ENCODE data around the gene ARSG. TPM values are rescaled to one million over a fixed set of nuclear protein-coding genes. Genes with fewer than 3 reads are reported as not detected.

ARSG gene
- total RNA-seq, 3 donors from 2014 or later: 9.3 to 14.8 (median 9.5) TPM

- no peaks in the 10 kb centered on the region for H3K9me3 ChIP-seq
- no peak for TF ChIP-seq CTCF (IDR thresholded peaks at IDR 0.05)
- no peak for TF ChIP-seq POLR2A (IDR thresholded peaks at IDR 0.05)
- no peak for TF ChIP-seq POLR2AphosphoS5 (IDR thresholded peaks at IDR 0.05)
- H3K27me3 ChIP-seq: peaks cover 0 to 24% of the 10 kb centered on the region in 2 donors
- H3K36me3 ChIP-seq: no peaks in the 10 kb centered on the region
- no peak for DNase-seq (ENCODE audit: low spot score in 2 of 2)
- no peak overlapping the region for H3K4me3 ChIP-seq
- H3K4me1 ChIP-seq: peaks cover 0 to 5% of the 10 kb centered on the region in 2 donors
- H3K27ac ChIP-seq: no peak overlapping the region
- intact Hi-C loops (cut with DNase I; ENCODE audit: low total_unique reads): no loop called here
Measured at GRCh38 chr17:68289473-68289872, 1.8 kb upstream of the ARSG start.

GRCh38 chr17:68289936-68290267 lies 1.4 kb upstream of the ARSG start:
- Histone ChIP-seq H3K4me3 (peak overlapping the region; percentile 54 to 93 (median 61)), H3K36me3 (no peaks in the 10 kb centered on the region), H3K27ac (peak overlapping the region in 1 of 2 donors; percentile 92), H3K9me3 (no peaks in the 10 kb centered on the region), H3K27me3 (peaks cover 0 to 26% of the 10 kb centered on the region in 2 donors), H3K4me1 (peaks cover 0 to 5% of the 10 kb centered on the region in 2 donors)
- no peak for DNase-seq (ENCODE audit: low spot score in 2 of 2)
- TF ChIP-seq CTCF (IDR thresholded peaks at IDR 0.05) (no peak), POLR2A (IDR thresholded peaks at IDR 0.05) (no peak), POLR2AphosphoS5 (IDR thresholded peaks at IDR 0.05) (no peak)
- intact Hi-C loops (cut with DNase I; ENCODE audit: low total_unique reads): no loop called here

GRCh38 chr17:68290268-68290954 lies 884 bp upstream of the ARSG start:
- TF ChIP-seq CTCF (IDR thresholded peaks at IDR 0.05) (no peak), POLR2A (IDR thresholded peaks at IDR 0.05) (no peak), POLR2AphosphoS5 (IDR thresholded peaks at IDR 0.05) (no peak)
- peak overlapping the region; percentile 64 to 92 for H3K27ac ChIP-seq
- peaks cover 0 to 5% of the 10 kb centered on the region in 2 donors for H3K4me1 ChIP-seq
- peak overlapping the region; percentile 54 to 93 (median 61) for H3K4me3 ChIP-seq
- no peaks in the 10 kb centered on the region for H3K36me3 ChIP-seq
- intact Hi-C loops (cut with DNase I; ENCODE audit: low total_unique reads): no loop called here
- peaks cover 0 to 26% of the 10 kb centered on the region in 2 donors for H3K27me3 ChIP-seq
- H3K9me3 ChIP-seq: no peaks in the 10 kb centered on the region
- no peak for DNase-seq (ENCODE audit: low spot score in 2 of 2)

- TF ChIP-seq POLR2A (IDR thresholded peaks at IDR 0.05) (peak; percentile 30), POLR2AphosphoS5 (IDR thresholded peaks at IDR 0.05) (peak in 2 of 3 donors; percentile 29 to 54), CTCF (IDR thresholded peaks at IDR 0.05) (no peak)
- H3K9me3 ChIP-seq: no peaks in the 10 kb centered on the region
- H3K27me3 ChIP-seq: peaks cover 0 to 26% of the 10 kb centered on the region in 2 donors
- peak; percentile 65 to 80 for DNase-seq (ENCODE audit: low spot score in 2 of 2)
- H3K27ac ChIP-seq: peak overlapping the region; percentile 64 to 92
- intact Hi-C loops (cut with DNase I; ENCODE audit: low total_unique reads): no loop called here
- peak overlapping the region; percentile 54 to 93 (median 61) for H3K4me3 ChIP-seq
- no peaks in the 10 kb centered on the region for H3K36me3 ChIP-seq
- peaks cover 0 to 5% of the 10 kb centered on the region in 2 donors for H3K4me1 ChIP-seq
Measured at GRCh38 chr17:68291836-68292688, 767 bp downstream of the ARSG start.

- intact Hi-C loops (cut with DNase I; ENCODE audit: low total_unique reads): no loop called here
- H3K9me3 ChIP-seq: no peaks in the 10 kb centered on the region
- H3K27ac ChIP-seq: peak overlapping the region; percentile 64 to 92
- peak overlapping the region; percentile 54 to 93 (median 61) for H3K4me3 ChIP-seq
- H3K36me3 ChIP-seq: no peaks in the 10 kb centered on the region
- DNase-seq (ENCODE audit: low spot score in 2 of 2): no peak
- peaks cover 0 to 5% of the 10 kb centered on the region in 2 donors for H3K4me1 ChIP-seq
- peaks cover 0 to 26% of the 10 kb centered on the region in 2 donors for H3K27me3 ChIP-seq
- TF ChIP-seq POLR2A (IDR thresholded peaks at IDR 0.05) (no peak), POLR2AphosphoS5 (IDR thresholded peaks at IDR 0.05) (no peak)
Measured at GRCh38 chr17:68292689-68293040, 1.4 kb downstream of the ARSG start.
